Fibroblast of skin of abdomen (primary cell): Measurements from ENCODE around the gene TMEM131. TPM values are rescaled to one million over a fixed set of nuclear protein-coding genes. Genes with fewer than 3 reads are reported as not detected.
A peak's percentile ranks its signal among the peaks of the same experiment; 100 is the strongest.
"Not testable (repeated sequence)": the region's sequence is repeated elsewhere in the genome, so short reads cannot be mapped to it uniquely, and the experiment has no call there.

Source experiments
- DNase-seq: peaks from one replicate; pipeline ENCODE4 v3.0.0-alpha.2; 2013
- polyA plus RNA-seq, 2 experiments: library from polyadenylated mRNA; unstranded; fragments of 120-200 nt; gene quantifications; one replicate each; pipeline ENCODE4 v1.2.1, GENCODE V29; 2013; ENCODE audit not compliant: insufficient read length in 2 of 2

Gene TMEM131
- 28.5 TPM for polyA plus RNA-seq (2013, experiment 1 of 2; ENCODE audit: insufficient read length)
- 28.8 TPM for polyA plus RNA-seq (2013, experiment 2 of 2; ENCODE audit: insufficient read length)

- peak; percentile 97 for DNase-seq
Measured at GRCh38 chr2:97995734-97996624, at the start of gene TMEM131. Gene TMEM131, minus strand, starts transcription at chr2:97995948. Its CDS starts 286 bp downstream, at chr2:97995662.

GRCh38 chr2:98044730-98045129 lies 49.0 kb upstream of the TMEM131 start:
- not testable (repeated sequence) for DNase-seq

GRCh38 chr2:98043101-98043500 lies 47.4 kb upstream of the TMEM131 start:
- no peak for DNase-seq

GRCh38 chr2:98040331-98040939 lies 44.7 kb upstream of the TMEM131 start:
- DNase-seq: no peak

GRCh38 chr2:98039085-98039756 lies 43.5 kb upstream of the TMEM131 start:
- no peak for DNase-seq

- no peak for DNase-seq
Measured at GRCh38 chr2:98037666-98038336, 42.1 kb upstream of the TMEM131 start.

GRCh38 chr2:98037206-98037605 lies 41.5 kb upstream of the TMEM131 start:
- no peak for DNase-seq

- DNase-seq: no peak
Measured at GRCh38 chr2:98036349-98037000, 40.7 kb upstream of the TMEM131 start.

- DNase-seq: no peak
Measured at GRCh38 chr2:98034745-98035144, 39.0 kb upstream of the TMEM131 start.

- DNase-seq: no peak
Measured at GRCh38 chr2:98032086-98032485, 36.3 kb upstream of the TMEM131 start.

- DNase-seq: no peak
Measured at GRCh38 chr2:98029718-98030222, 34.0 kb upstream of the TMEM131 start.

- no peak for DNase-seq
Measured at GRCh38 chr2:98028931-98029717, 33.4 kb upstream of the TMEM131 start.

- peak; percentile 53 for DNase-seq
Measured at GRCh38 chr2:98028101-98028561, 32.4 kb upstream of the TMEM131 start.

- DNase-seq: no peak
Measured at GRCh38 chr2:98027538-98027937, 31.8 kb upstream of the TMEM131 start.

GRCh38 chr2:98026927-98027522 lies 31.3 kb upstream of the TMEM131 start:
- no peak for DNase-seq

- DNase-seq: no peak
Measured at GRCh38 chr2:98026292-98026691, 30.5 kb upstream of the TMEM131 start.

GRCh38 chr2:98025481-98026037 lies 29.8 kb upstream of the TMEM131 start:
- no peak for DNase-seq

- DNase-seq: not testable (repeated sequence)
Measured at GRCh38 chr2:98022067-98022466, 26.3 kb upstream of the TMEM131 start.

GRCh38 chr2:98020992-98021713 lies 25.4 kb upstream of the TMEM131 start:
- DNase-seq: no peak
